ENCODE results near the gene INTS11. TPM values are rescaled to one million over a fixed set of nuclear protein-coding genes. Genes with fewer than 3 reads are reported as not detected.

The INTS11 gene
- total and polyA plus RNA-seq, 2 experiments from 2014 or later = 102 to 161 TPM

- H3K9me3 Mint-ChIP-seq = peaks cover 3% of the 10 kb centered on the region; the same call in 1 of the 3 replicates
- no peak overlapping the region for H3K27ac ChIP-seq (ENCODE audit: low read depth)
- H3K4me3 ChIP-seq = no peak overlapping the region
- no peaks in the 10 kb centered on the region for H3K79me2 ChIP-seq (replicated peaks; ENCODE audit: insufficient read depth)
- H3K4me2 ChIP-seq = no peak overlapping the region
- TF ChIP-seq CTCF (conservative IDR thresholded peaks at IDR 0.05; ENCODE audit: low read depth in 2 of 2) (no peak), STAT1 (IDR thresholded peaks at IDR 0.05; ENCODE audit: unreplicated experiment) (no peak), ZNF462 (CRISPR knock-in tag; IDR thresholded peaks at IDR 0.05) (no peak), ZNF114 (CRISPR knock-in tag; IDR thresholded peaks at IDR 0.05) (no peak)
- no peak overlapping the region for H2AFZ ChIP-seq
- no peaks in the 10 kb centered on the region; the same call in 2 of the 3 replicates for H3K4me1 Mint-ChIP-seq
- no peaks in the 10 kb centered on the region for H4K20me1 ChIP-seq (replicated peaks; ENCODE audit: insufficient read depth)
- no peaks in the 10 kb centered on the region for H3F3A ChIP-seq (replicated peaks; ENCODE audit: low read depth)
- ATAC-seq (no peak), DNase-seq (ENCODE audit: low spot score) (no peak)
- no peaks in the 10 kb centered on the region for H3K36me3 ChIP-seq (ENCODE audit: insufficient read depth)
- H3K36me3 Mint-ChIP-seq (ENCODE audit: low read depth) = peaks cover 4% of the 10 kb centered on the region; the same call in 1 of the 3 replicates
- H3K9me2 ChIP-seq (ENCODE audit: insufficient read depth) = no peaks in the 10 kb centered on the region
- H3K4me3 Mint-ChIP-seq = no peak overlapping the region
- no peaks in the 10 kb centered on the region for H3K4me1 ChIP-seq (ENCODE audit: insufficient read depth)
- no peak overlapping the region for H3K27ac Mint-ChIP-seq
- peaks cover 16% of the 10 kb centered on the region for H3K27me3 Mint-ChIP-seq (ENCODE audit: insufficient read depth, low read depth, poor library complexity)
- no peaks in the 10 kb centered on the region for H3K27me3 ChIP-seq (ENCODE audit: insufficient read depth)
Observed at GRCh38 chr1:1278620-1279019, 45.8 kb downstream of the INTS11 start.

All from GM23338 (cell line).